Measurements from ENCODE around the gene UNC13C.

GRCh38 chr15:54206586-54207321 is 228.5 kb downstream of the UNC13C start:
- TF ChIP-seq POLR2A (IDR thresholded peaks at IDR 0.05; ENCODE audit: low read depth, low read length): no peak
- TF ChIP-seq POLR2AphosphoS5 (IDR thresholded peaks at IDR 0.05; ENCODE audit: low read depth, low read length): no peak

Data from GM12892 (cell line).